C4-2B (cell line): ENCODE results near the gene FECH.

Experiments
- CTCF ChIP-seq: fragments of 450-650 bp; conservative IDR thresholded peaks from 2 replicates; pipeline ENCODE4 v1.5.1; 2017; ENCODE audit warnings: mild to moderate bottlenecking
- ZFX ChIP-seq: fragments of 450-650 bp; IDR thresholded peaks from 2 replicates; pipeline ENCODE4 v1.6.1; 2017

- TF ChIP-seq ZFX, result no peak
- TF ChIP-seq CTCF, result no peak
Observed at GRCh38 chr18:57630754-57631595, 44.5 kb upstream of the FECH start.
